ENCODE measurements around the gene EXOC4.

GRCh38 chr7:133550145-133550544, 297.3 kb downstream of the EXOC4 start:
- no peak for TF ChIP-seq CTCF (IDR thresholded peaks at IDR 0.05 in 4 of 5, conservative IDR thresholded peaks at IDR 0.05 in 1 of 5)
- no peak for TF ChIP-seq POLR2A (IDR thresholded peaks at IDR 0.05)

Data from gastrocnemius medialis (tissue), 4 donors.